Ovary (tissue), 3 donors: ENCODE results near the gene FRMD4A.

Experiments
- CTCF ChIP-seq, 3 donors: fragments of 450-650 bp in 2 of 3; fragments of 200-600 bp in 1 of 3; IDR thresholded peaks; one replicate each; pipeline versions ENCODE4 v1.5.1 to v1.8.0; 2016 to 2022; ENCODE audit warnings: antibody characterized with exemption in 3 of 3, mild to moderate bottlenecking in 1 of 3
- EP300 ChIP-seq: sonication (generic); formaldehyde crosslinking; IDR thresholded peaks from one replicate; pipeline ENCODE4 v1.6.1; 2017; ENCODE audit warnings: antibody characterized with exemption
- POLR2A ChIP-seq: fragments of 450-650 bp; IDR thresholded peaks from one replicate; pipeline ENCODE4 v1.6.1; 2017; ENCODE audit warnings: antibody characterized with exemption, mild to moderate bottlenecking, moderate library complexity
- donor health status: DM: no; HTN: no; CAD: no.

DNA sequence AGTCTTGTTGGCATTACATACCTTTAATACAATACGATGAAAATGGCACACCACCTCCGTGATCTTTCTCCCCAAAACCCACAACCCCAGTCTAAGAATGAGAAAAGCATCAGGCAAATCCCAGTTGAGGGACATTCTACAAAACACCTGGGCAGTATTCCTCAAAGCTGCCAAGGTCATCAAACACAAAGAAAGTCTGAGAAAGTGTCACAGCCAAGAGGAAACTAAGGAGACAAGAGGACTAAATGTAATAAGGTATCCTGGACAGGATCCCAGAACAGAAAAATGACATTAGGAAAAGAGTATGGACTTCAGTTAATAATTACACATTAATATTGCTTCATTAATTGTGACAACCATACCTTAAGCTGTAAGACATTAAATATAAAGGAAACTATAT is 14.5 kb upstream of the FRMD4A start:
- no peak for TF ChIP-seq CTCF (IDR thresholded peaks at IDR 0.05)
- no peak for TF ChIP-seq POLR2A
- no peak for TF ChIP-seq EP300
